GM12891 (cell line): ENCODE results near the gene KRTAP4-3.
"Not testable (repeated sequence)": the region's sequence is repeated elsewhere in the genome, so short reads cannot be mapped to it uniquely, and the experiment has no call there.

Experiments
- DNase-seq: peaks from one replicate; pipeline ENCODE4 v3.0.0; 2011; ENCODE audit warnings: low spot score; ENCODE audit not compliant: insufficient read length
- FAIRE-seq: peaks from 2 replicates; lab custom pipeline; 2011; peaks lifted over from hg19 to GRCh38; lab: Jason Lieb, UNC
- PAX5 ChIP-seq: IDR thresholded peaks from 2 replicates; pipeline ENCODE4 v1.6.1; 2011; ENCODE audit warnings: low read length, moderate library complexity, mild to moderate bottlenecking; ENCODE audit not compliant: insufficient read depth, severe bottlenecking
- POLR2A ChIP-seq: IDR thresholded peaks from 2 replicates; pipeline ENCODE4 v1.6.1; 2011; ENCODE audit warnings: low read depth, low read length, control low read depth
- POLR2AphosphoS5 ChIP-seq: IDR thresholded peaks from 2 replicates; pipeline ENCODE4 v1.6.1; 2011; ENCODE audit warnings: low read depth, low read length, control low read depth
- POU2F2 ChIP-seq: IDR thresholded peaks from 2 replicates; pipeline ENCODE4 v1.6.1; 2011; ENCODE audit warnings: low read depth, mild to moderate bottlenecking, control low read depth, low read length, moderate library complexity
- SPI1 ChIP-seq: IDR thresholded peaks from 2 replicates; pipeline ENCODE4 v1.6.1; 2011; ENCODE audit warnings: low read depth, low read length, control low read depth
- TAF1 ChIP-seq: IDR thresholded peaks from 2 replicates; pipeline ENCODE4 v1.6.1; 2011; ENCODE audit warnings: low read depth, low read length, control low read depth

Gene KRTAP4-3

GRCh38 chr17:41153856-41154255, 14.2 kb downstream of the KRTAP4-3 start:
- no peak for TF ChIP-seq SPI1
- TF ChIP-seq PAX5: no peak
- TF ChIP-seq POU2F2: no peak
- no peak for TF ChIP-seq TAF1
- TF ChIP-seq POLR2AphosphoS5: no peak
- no peak for TF ChIP-seq POLR2A
- no peak for FAIRE-seq
- no peak for DNase-seq

DNA sequence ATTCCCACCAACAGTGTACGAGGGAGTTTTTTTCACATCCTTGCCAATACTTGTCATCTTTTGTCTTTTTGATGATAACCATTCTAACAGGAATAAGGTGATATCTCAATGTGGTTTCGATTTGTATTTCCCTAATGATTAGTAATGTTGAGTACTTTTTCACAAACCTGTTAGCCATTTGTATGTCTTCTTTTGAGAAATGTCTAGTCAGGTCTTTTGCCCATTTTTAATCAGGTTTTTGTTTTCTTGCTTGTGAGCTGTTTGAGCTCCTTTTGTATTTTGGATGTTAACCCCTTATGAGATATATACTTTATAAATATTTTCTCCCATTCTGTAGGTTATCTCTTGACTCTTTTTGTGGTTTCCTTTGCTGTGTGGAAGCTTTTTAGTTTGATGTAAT, 16.5 kb downstream of the KRTAP4-3 start:
- TF ChIP-seq PAX5: no peak
- TF ChIP-seq TAF1: no peak
- TF ChIP-seq POLR2A: no peak
- TF ChIP-seq POU2F2: no peak
- no peak for TF ChIP-seq POLR2AphosphoS5
- no peak for TF ChIP-seq SPI1
- DNase-seq: no peak
- FAIRE-seq: no peak

GRCh38 chr17:41150026-41150425, 18.0 kb downstream of the KRTAP4-3 start:
- TF ChIP-seq TAF1: no peak
- TF ChIP-seq SPI1: no peak
- no peak for TF ChIP-seq POLR2AphosphoS5
- no peak for TF ChIP-seq PAX5
- TF ChIP-seq POLR2A: no peak
- FAIRE-seq (no peak), DNase-seq (no peak)

DNA sequence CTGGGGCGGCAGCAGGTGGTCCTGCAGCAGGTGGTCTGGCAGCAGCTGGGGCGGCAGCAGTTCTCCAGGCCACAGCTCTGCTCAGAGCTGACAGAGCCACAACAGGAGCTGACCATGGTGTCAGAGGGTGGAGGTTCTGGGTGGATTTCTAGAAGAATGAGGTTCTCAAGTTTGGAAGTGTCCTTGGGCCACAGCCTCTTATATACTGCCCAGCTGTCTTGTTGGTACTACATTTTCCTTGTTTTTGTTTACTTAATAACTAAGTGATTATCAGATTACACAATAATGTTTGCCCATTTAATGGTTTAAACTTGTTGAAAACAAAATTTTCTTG, 18.4 kb downstream of the KRTAP4-3 start, which contains the start of gene KRTAP4-5:
TSS of gene KRTAP4-5 (minus strand) at position 174 of the 334 bp plus-strand sequence. CDS start at position 116, 58 bp downstream.
- TF ChIP-seq SPI1 (no peak), POLR2AphosphoS5 (no peak), TAF1 (no peak), POU2F2 (no peak), POLR2A (no peak), PAX5 (no peak)
- no peak for FAIRE-seq
- no peak for DNase-seq

- not testable (repeated sequence) for FAIRE-seq, DNase-seq
These were observed 18.9 kb downstream of the KRTAP4-3 start for GRCh38 chr17:41148971-41149651.

DNA sequence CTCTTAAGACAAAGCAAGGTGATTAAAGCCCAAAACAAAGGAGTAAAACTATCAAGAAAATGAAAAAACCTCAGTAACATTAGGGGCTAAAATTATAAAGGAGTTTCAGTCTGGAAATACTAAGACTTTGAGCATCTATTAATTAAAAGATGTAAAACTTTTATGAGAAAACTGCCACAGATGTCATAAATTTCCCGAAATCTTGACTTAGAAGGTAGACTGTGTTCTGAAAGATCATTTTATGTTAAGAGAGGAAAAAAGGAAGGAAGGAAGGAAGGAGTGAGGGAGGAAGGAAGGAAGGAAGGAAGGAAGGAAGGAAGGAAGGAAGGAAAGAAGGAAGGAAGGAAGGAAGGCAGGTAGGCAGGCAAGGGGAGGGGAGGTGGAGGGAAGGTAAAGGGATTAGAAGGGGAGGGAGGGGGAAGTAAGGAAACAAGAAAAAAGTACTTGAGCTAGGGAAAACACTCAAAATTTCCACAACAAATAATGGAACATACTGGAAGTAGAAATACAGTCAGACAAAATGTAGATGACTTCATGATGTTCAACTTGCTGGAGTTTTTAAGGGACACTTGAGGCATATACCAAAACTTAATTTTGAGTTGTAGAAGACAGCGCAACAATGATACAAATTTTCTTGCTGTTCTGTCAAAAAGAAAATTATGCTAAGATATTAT, 20.4 kb downstream of the KRTAP4-3 start:
- FAIRE-seq (no peak), DNase-seq (no peak)
- TF ChIP-seq TAF1: no peak
- TF ChIP-seq POU2F2: no peak
- no peak for TF ChIP-seq PAX5
- TF ChIP-seq POLR2A: no peak
- no peak for TF ChIP-seq SPI1
- TF ChIP-seq POLR2AphosphoS5: no peak

DNA sequence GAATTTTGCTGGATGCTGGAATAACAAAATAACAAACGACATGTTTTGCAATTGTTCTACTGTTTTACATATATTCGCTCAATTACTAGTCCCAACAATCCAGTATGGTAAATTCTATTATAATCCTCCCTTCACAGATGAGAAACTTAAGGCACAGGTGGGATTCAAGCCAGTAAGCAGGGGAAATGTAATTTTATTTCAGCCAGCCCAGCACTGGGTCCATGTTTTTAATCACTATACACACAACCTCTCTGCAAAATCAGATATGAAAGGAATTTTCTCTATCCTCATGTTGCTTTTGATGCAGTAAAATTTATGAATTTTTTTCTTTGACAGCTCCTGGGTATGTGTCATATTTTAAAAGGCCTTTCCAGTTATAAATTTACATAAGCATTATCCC, 22.8 kb downstream of the KRTAP4-3 start:
- TF ChIP-seq PAX5 (no peak), POU2F2 (no peak), TAF1 (no peak), POLR2AphosphoS5 (no peak), SPI1 (no peak), POLR2A (no peak)
- DNase-seq (no peak), FAIRE-seq (no peak)

GRCh38 chr17:41144846-41145245, 23.2 kb downstream of the KRTAP4-3 start:
- FAIRE-seq (no peak), DNase-seq (no peak)
- TF ChIP-seq POLR2A (no peak), TAF1 (no peak), POU2F2 (no peak)

DNA sequence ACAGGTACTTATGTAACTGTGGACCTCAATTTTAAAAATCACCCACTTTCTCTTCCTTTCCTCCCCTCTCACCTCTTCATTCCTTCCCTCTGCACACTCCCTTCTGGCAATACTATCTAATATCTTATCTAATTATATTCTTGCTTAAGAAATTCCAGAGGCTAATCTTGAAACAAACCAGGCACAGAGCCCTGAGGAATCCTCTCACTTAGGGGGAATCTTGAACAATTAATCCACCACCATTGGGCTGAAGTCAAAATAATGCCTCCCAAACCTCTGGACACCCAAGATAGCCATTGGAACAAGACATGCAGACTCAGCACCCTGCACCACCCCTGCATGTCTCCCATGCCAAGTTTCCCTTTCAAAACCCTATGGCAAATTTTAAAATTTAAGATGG, 26.7 kb downstream of the KRTAP4-3 start:
- TF ChIP-seq POLR2AphosphoS5: no peak
- TF ChIP-seq TAF1: no peak
- no peak for TF ChIP-seq POLR2A
- TF ChIP-seq POU2F2: no peak
- no peak for TF ChIP-seq PAX5
- TF ChIP-seq SPI1: no peak
- DNase-seq: no peak
- no peak for FAIRE-seq
